Peyer's patch (tissue), 4 donors: ENCODE data around the gene TMEM145.

ENCODE experiments used
- POLR2A ChIP-seq, 2 donors: fragments of 450-650 bp; IDR thresholded peaks; one replicate each; pipeline ENCODE4 v1.5.1; 2017; ENCODE audit warnings: antibody characterized with exemption in 2 of 2, mild to moderate bottlenecking in 2 of 2, moderate library complexity in 2 of 2
- TF ChIP-seq, protein P1 (sequence below), 6 experiments: fragments of 450-650 bp in 4 of 6; fragments of 200-600 bp in 2 of 6; sonication (generic) in 1 of 6; IDR thresholded peaks; one replicate each; pipeline ENCODE4 v1.5.1; 2017 to 2019; ENCODE audit warnings: antibody characterized with exemption in 6 of 6, mild to moderate bottlenecking in 3 of 6, moderate library complexity in 1 of 6

DNA sequence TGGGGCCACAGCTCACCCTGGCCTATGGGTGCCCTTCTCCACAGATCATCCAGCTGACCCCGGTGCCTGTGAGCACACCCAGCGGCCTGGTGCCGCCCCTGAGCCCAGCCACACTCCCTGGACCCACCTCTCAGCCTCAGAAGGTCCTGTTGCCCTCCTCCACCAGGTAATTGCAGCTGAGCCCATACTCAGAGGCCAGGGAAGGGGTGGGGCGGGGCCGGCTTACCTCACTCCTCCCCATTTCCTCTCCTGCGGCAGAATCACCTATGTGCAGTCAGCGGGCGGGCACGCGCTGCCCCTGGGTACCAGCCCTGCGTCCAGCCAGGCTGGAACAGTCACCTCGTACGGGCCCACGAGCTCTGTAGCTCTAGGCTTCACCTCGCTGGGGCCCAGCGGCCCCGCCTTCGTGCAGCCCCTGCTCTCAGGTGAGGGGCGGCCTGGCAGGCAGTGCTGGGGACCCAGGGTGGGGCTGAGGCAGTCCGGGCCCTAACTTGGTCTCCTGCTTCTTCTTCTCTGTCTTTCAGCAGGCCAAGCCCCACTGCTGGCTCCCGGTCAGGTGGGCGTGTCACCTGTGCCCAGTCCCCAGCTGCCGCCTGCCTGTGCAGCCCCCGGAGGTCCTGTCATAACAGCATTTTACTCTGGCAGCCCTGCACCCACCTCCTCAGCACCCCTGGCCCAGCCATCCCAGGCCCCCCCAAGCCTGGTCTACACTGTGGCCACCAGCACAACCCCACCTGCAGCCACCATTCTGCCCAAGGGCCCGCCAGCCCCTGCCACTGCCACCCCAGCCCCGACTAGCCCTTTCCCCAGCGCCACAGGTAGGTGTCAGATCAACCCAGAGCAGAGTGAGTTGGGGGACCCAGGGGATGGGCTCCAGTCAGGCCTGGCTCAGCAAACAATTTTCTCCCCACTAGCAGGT is 20.8 kb upstream of the TMEM145 start:
- TF ChIP-seq, protein P1, sequence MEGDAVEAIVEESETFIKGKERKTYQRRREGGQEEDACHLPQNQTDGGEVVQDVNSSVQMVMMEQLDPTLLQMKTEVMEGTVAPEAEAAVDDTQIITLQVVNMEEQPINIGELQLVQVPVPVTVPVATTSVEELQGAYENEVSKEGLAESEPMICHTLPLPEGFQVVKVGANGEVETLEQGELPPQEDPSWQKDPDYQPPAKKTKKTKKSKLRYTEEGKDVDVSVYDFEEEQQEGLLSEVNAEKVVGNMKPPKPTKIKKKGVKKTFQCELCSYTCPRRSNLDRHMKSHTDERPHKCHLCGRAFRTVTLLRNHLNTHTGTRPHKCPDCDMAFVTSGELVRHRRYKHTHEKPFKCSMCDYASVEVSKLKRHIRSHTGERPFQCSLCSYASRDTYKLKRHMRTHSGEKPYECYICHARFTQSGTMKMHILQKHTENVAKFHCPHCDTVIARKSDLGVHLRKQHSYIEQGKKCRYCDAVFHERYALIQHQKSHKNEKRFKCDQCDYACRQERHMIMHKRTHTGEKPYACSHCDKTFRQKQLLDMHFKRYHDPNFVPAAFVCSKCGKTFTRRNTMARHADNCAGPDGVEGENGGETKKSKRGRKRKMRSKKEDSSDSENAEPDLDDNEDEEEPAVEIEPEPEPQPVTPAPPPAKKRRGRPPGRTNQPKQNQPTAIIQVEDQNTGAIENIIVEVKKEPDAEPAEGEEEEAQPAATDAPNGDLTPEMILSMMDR (IDR thresholded peaks at IDR 0.05), result no peak
- TF ChIP-seq POLR2A (IDR thresholded peaks at IDR 0.05), result no peak
